ENCODE measurements around the gene CD82. TPM values are rescaled to one million over a fixed set of nuclear protein-coding genes. Genes with fewer than 3 reads are reported as not detected.

Gene CD82
- total RNA-seq, 2 experiments from 2014 or later: 1.2 to 6.4 TPM

DNA sequence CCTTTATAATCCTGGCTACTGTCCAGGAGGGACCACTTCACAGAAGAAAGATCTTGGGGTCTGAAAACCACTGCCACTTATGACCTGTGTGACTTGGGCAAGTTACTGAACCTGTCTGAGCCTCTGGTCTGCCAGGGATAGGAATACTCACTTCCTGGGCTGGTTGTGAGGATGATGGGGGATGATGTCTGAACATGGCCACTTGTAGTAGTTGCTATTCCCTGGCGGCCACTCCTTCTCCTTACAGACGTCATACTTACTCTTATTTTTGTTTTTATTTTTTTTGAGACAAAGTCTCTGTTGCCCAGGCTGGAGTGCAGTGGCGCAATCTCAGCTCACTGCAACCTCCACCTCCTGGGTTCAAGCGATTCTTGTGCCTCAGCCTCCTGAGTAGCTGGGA lies 26.1 kb downstream of the CD82 start:
- Histone ChIP-seq H3K9me2 (ENCODE audit: insufficient read depth, low read length) (no peaks in the 10 kb centered on the region), H3K4me3 (ENCODE audit: low read depth, low read length, poor library complexity, severe bottlenecking) (no peak overlapping the region), H3K27ac (ENCODE audit: low read depth, low read length, poor library complexity, severe bottlenecking) (no peak overlapping the region), H3K9me3 (ENCODE audit: low read length) (no peaks in the 10 kb centered on the region), H4K20me1 (ENCODE audit: insufficient read depth, low read length) (no peaks in the 10 kb centered on the region), H3K36me3 (ENCODE audit: insufficient read depth, low read length) (no peaks in the 10 kb centered on the region), H3K79me2 (ENCODE audit: insufficient read depth, low read depth, low read length) (no peaks in the 10 kb centered on the region), H2AFZ (ENCODE audit: low read length) (no peak overlapping the region), H3K4me2 (ENCODE audit: low read length) (no peak overlapping the region), H3K4me1 (ENCODE audit: insufficient read depth, low read length, poor library complexity, severe bottlenecking) (peaks cover 8% of the 10 kb centered on the region)
- CTCF ChIA-PET (ENCODE audit: unreplicated experiment): no interaction called here
- intact Hi-C loops (cut with micrococcal nuclease; ENCODE audit: unreplicated experiment): no loop called here
- no peak for TF ChIP-seq EZH2phosphoT487 (IDR thresholded peaks at IDR 0.05; ENCODE audit: borderline replicate concordance, low read depth, low read length)
- TF ChIP-seq, protein P1, sequence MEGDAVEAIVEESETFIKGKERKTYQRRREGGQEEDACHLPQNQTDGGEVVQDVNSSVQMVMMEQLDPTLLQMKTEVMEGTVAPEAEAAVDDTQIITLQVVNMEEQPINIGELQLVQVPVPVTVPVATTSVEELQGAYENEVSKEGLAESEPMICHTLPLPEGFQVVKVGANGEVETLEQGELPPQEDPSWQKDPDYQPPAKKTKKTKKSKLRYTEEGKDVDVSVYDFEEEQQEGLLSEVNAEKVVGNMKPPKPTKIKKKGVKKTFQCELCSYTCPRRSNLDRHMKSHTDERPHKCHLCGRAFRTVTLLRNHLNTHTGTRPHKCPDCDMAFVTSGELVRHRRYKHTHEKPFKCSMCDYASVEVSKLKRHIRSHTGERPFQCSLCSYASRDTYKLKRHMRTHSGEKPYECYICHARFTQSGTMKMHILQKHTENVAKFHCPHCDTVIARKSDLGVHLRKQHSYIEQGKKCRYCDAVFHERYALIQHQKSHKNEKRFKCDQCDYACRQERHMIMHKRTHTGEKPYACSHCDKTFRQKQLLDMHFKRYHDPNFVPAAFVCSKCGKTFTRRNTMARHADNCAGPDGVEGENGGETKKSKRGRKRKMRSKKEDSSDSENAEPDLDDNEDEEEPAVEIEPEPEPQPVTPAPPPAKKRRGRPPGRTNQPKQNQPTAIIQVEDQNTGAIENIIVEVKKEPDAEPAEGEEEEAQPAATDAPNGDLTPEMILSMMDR (conservative IDR thresholded peaks at IDR 0.05; ENCODE audit: low read length): no peak
- no peak for DNase-seq (ENCODE audit: low spot score)
- BruUV-seq (replicated peaks): no TSS peak
- POLR2A ChIA-PET: no interaction called here

DNA sequence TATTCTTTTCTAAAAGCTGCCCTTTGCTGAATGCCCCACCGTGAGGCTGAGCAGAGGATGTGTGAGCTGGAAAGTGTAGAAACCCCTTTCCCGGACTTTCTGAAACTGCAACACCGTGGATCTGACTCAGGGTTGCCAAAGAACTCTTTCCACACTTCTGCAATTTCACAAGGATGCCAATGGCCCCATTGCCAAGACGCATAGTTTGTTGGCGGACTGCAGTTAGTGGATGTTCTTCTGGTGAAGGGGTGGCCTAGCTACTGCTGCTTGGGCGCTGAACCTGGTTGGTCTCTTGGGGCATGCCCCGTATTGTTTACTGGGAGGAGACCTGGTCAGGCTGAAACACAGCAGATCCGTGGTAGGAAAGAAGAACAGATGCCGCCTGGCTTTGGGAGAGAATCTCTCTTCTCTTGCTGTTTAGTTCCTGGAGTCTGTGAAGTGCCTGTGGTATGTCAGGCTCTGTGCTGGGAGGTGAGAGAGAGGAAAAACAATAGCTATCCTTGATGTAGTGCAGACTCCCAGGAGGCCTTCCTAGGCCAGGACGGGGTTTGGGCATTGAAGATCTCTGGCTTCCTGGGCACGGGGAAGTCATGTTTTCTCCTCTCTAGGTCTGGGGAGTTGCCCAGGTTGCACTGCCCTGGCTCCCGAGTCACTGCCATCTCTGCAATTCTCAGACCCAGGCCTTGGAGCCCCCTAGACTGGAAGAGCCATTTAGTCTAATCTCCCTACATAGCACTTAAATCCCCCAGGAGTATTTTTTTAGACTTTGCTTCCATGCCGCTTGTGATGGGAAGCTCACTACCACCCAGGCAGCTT lies 26.9 kb downstream of the CD82 start:
- Histone ChIP-seq H3K9me3 (ENCODE audit: low read length) (no peaks in the 10 kb centered on the region), H3K4me1 (ENCODE audit: insufficient read depth, low read length, poor library complexity, severe bottlenecking) (peaks cover 16% of the 10 kb centered on the region), H3K4me2 (ENCODE audit: low read length) (no peak overlapping the region), H3K27ac (ENCODE audit: low read depth, low read length, poor library complexity, severe bottlenecking) (no peak overlapping the region), H3K79me2 (ENCODE audit: insufficient read depth, low read depth, low read length) (no peaks in the 10 kb centered on the region), H3K4me3 (ENCODE audit: low read depth, low read length, poor library complexity, severe bottlenecking) (no peak overlapping the region), H3K9me2 (ENCODE audit: insufficient read depth, low read length) (no peaks in the 10 kb centered on the region), H3K36me3 (ENCODE audit: insufficient read depth, low read length) (no peaks in the 10 kb centered on the region), H2AFZ (ENCODE audit: low read length) (no peak overlapping the region), H4K20me1 (ENCODE audit: insufficient read depth, low read length) (no peaks in the 10 kb centered on the region)
- intact Hi-C loops (cut with micrococcal nuclease; ENCODE audit: unreplicated experiment): no loop called here
- DNase-seq (ENCODE audit: low spot score): no peak
- TF ChIP-seq, protein P1 (conservative IDR thresholded peaks at IDR 0.05; ENCODE audit: low read length): no peak
- TF ChIP-seq EZH2phosphoT487 (IDR thresholded peaks at IDR 0.05; ENCODE audit: borderline replicate concordance, low read depth, low read length): no peak
- BruUV-seq (replicated peaks): no TSS peak
- ChIA-PET POLR2A (no interaction called here), CTCF (ENCODE audit: unreplicated experiment) (interaction anchor here (0.6 kb wide), 1 partner anchor 60 kb away, joined by 3 read pairs; no protein-coding TSS in a partner anchor)

DNA sequence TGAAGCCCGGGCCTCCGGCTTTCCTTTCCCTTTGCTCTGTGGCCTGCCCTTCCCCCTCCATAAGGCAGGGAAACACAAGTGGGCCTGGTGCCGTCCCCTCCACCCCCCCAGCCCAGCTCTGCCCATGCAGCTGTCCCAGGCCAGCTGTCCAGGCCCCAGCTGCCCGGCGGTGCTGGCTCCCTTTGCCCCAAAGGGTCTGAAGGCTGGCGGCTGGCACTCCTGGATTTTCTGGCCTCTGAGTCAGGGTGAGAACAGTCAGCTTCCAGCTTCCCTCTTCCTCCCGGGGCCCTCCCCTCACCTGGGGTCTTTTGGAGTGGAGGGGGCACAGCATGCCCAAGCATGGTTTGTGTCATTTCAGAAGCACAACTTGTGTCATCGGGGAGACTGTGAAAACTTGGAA lies 27.8 kb downstream of the CD82 start:
- H3K4me3 ChIP-seq (ENCODE audit: low read depth, low read length, poor library complexity, severe bottlenecking): no peak overlapping the region
- no peaks in the 10 kb centered on the region for H3K9me2 ChIP-seq (ENCODE audit: insufficient read depth, low read length)
- no peak for DNase-seq (ENCODE audit: low spot score)
- no peak for TF ChIP-seq EZH2phosphoT487 (IDR thresholded peaks at IDR 0.05; ENCODE audit: borderline replicate concordance, low read depth, low read length)
- TF ChIP-seq, protein P1 (conservative IDR thresholded peaks at IDR 0.05; ENCODE audit: low read length): no peak
- H4K20me1 ChIP-seq (ENCODE audit: insufficient read depth, low read length): no peaks in the 10 kb centered on the region
- ChIA-PET POLR2A (no interaction called here), CTCF (ENCODE audit: unreplicated experiment) (interaction anchor here (0.6 kb wide), 2 partner anchors 61 to 301 kb away, joined by 3 read pairs; no protein-coding TSS in a partner anchor)
- H3K36me3 ChIP-seq (ENCODE audit: insufficient read depth, low read length): no peaks in the 10 kb centered on the region
- BruUV-seq (replicated peaks): no TSS peak
- H3K4me1 ChIP-seq (ENCODE audit: insufficient read depth, low read length, poor library complexity, severe bottlenecking): peaks cover 22% of the 10 kb centered on the region
- no peak overlapping the region for H2AFZ ChIP-seq (ENCODE audit: low read length)
- intact Hi-C loops (cut with micrococcal nuclease; ENCODE audit: unreplicated experiment): no loop called here
- no peak overlapping the region for H3K4me2 ChIP-seq (ENCODE audit: low read length)
- no peaks in the 10 kb centered on the region for H3K79me2 ChIP-seq (ENCODE audit: insufficient read depth, low read depth, low read length)
- no peaks in the 10 kb centered on the region for H3K9me3 ChIP-seq (ENCODE audit: low read length)
- no peak overlapping the region for H3K27ac ChIP-seq (ENCODE audit: low read depth, low read length, poor library complexity, severe bottlenecking)
